Brain microvascular endothelial cell (primary cell): Measurements from ENCODE around the gene SCART1.

ENCODE experiments used
- DNase-seq: peaks from one replicate; pipeline ENCODE4 v3.0.0-alpha.2; 2020
- H3K27ac ChIP-seq: fragments of 250-450 bp; sonication (Bioruptor Pico); 2 replicates; pipeline ENCODE4 v1.5.1; 2020; ENCODE audit warnings: mild to moderate bottlenecking, moderate library complexity
- H3K27me3 ChIP-seq: fragments of 250-450 bp; sonication (Bioruptor Pico); replicated peaks from 2 replicates; pipeline ENCODE4 v1.5.1; 2020; ENCODE audit warnings: mild to moderate bottlenecking
- H3K36me3 ChIP-seq: fragments of 250-450 bp; sonication (Bioruptor Pico); replicated peaks from 2 replicates; pipeline ENCODE4 v1.5.1; 2020; ENCODE audit warnings: mild to moderate bottlenecking
- H3K4me3 ChIP-seq: 2 replicates; pipeline ENCODE4 v1.5.1; 2011; ENCODE audit warnings: low read depth, mild to moderate bottlenecking, control low read depth, low read length, moderate library complexity
- CTCF ChIP-seq: IDR thresholded peaks from 2 replicates; pipeline ENCODE4 v1.5.1; 2011; ENCODE audit warnings: low read depth, mild to moderate bottlenecking, moderate library complexity, low read length, control low read depth, inconsistent platforms; ENCODE audit errors: missing control alignments
- in situ Hi-C: cut with HindIII; loops from 2 replicates; pipeline ENCODE4 v1.10.0; 2017; ENCODE audit warnings: low sequenced_read_pairs, low pct_ligation_motif_present

The SCART1 gene

GRCh38 chr10:133442191-133442966 lies 11.4 kb upstream of the SCART1 start:
- H3K4me3 ChIP-seq: no peak overlapping the region
- H3K27me3 ChIP-seq: no peaks in the 10 kb centered on the region
- DNase-seq: no peak
- H3K36me3 ChIP-seq: no peaks in the 10 kb centered on the region
- no peak overlapping the region for H3K27ac ChIP-seq
- in situ Hi-C loops: no loop called here
- no peak for TF ChIP-seq CTCF

GRCh38 chr10:133442967-133443924 lies 10.5 kb upstream of the SCART1 start:
- H3K27ac ChIP-seq: no peak overlapping the region
- TF ChIP-seq CTCF: no peak
- no peaks in the 10 kb centered on the region for H3K36me3 ChIP-seq
- H3K27me3 ChIP-seq: no peaks in the 10 kb centered on the region
- in situ Hi-C loops: no loop called here
- DNase-seq: no peak
- no peak overlapping the region for H3K4me3 ChIP-seq

- Histone ChIP-seq H3K27ac (no peak overlapping the region), H3K4me3 (no peak overlapping the region), H3K27me3 (no peaks in the 10 kb centered on the region), H3K36me3 (no peaks in the 10 kb centered on the region)
- in situ Hi-C loops: no loop called here
- no peak for DNase-seq
- TF ChIP-seq CTCF: no peak
Measured at GRCh38 chr10:133444342-133445267, 9.1 kb upstream of the SCART1 start.

GRCh38 chr10:133445268-133445732 lies 8.4 kb upstream of the SCART1 start:
- no peak for DNase-seq
- no peak for TF ChIP-seq CTCF
- Histone ChIP-seq H3K4me3 (no peak overlapping the region), H3K27me3 (no peaks in the 10 kb centered on the region), H3K27ac (no peak overlapping the region), H3K36me3 (no peaks in the 10 kb centered on the region)
- in situ Hi-C loops: no loop called here
